Brain microvascular endothelial cell (primary cell): ENCODE measurements around the gene VAV2.

Source experiments
- DNase-seq: peaks from one replicate; pipeline ENCODE4 v3.0.0-alpha.2; 2020
- H3K27ac ChIP-seq: fragments of 250-450 bp; sonication (Bioruptor Pico); 2 replicates; pipeline ENCODE4 v1.5.1; 2020; ENCODE audit warnings: mild to moderate bottlenecking, moderate library complexity
- H3K27me3 ChIP-seq: fragments of 250-450 bp; sonication (Bioruptor Pico); replicated peaks from 2 replicates; pipeline ENCODE4 v1.5.1; 2020; ENCODE audit warnings: mild to moderate bottlenecking
- H3K36me3 ChIP-seq: fragments of 250-450 bp; sonication (Bioruptor Pico); replicated peaks from 2 replicates; pipeline ENCODE4 v1.5.1; 2020; ENCODE audit warnings: mild to moderate bottlenecking
- H3K4me3 ChIP-seq: 2 replicates; pipeline ENCODE4 v1.5.1; 2011; ENCODE audit warnings: low read depth, mild to moderate bottlenecking, control low read depth, low read length, moderate library complexity
- in situ Hi-C: cut with HindIII; loops from 2 replicates; pipeline ENCODE4 v1.10.0; 2017; ENCODE audit warnings: low sequenced_read_pairs, low pct_ligation_motif_present
- TF ChIP-seq, protein P1 (sequence below): IDR thresholded peaks from 2 replicates; pipeline ENCODE4 v1.5.1; 2011; ENCODE audit warnings: low read depth, mild to moderate bottlenecking, moderate library complexity, low read length, control low read depth, inconsistent platforms; ENCODE audit errors: missing control alignments

Gene VAV2

GRCh38 chr9:133791735-133792649 lies 200.1 kb downstream of the VAV2 start:
- TF ChIP-seq, protein P1, sequence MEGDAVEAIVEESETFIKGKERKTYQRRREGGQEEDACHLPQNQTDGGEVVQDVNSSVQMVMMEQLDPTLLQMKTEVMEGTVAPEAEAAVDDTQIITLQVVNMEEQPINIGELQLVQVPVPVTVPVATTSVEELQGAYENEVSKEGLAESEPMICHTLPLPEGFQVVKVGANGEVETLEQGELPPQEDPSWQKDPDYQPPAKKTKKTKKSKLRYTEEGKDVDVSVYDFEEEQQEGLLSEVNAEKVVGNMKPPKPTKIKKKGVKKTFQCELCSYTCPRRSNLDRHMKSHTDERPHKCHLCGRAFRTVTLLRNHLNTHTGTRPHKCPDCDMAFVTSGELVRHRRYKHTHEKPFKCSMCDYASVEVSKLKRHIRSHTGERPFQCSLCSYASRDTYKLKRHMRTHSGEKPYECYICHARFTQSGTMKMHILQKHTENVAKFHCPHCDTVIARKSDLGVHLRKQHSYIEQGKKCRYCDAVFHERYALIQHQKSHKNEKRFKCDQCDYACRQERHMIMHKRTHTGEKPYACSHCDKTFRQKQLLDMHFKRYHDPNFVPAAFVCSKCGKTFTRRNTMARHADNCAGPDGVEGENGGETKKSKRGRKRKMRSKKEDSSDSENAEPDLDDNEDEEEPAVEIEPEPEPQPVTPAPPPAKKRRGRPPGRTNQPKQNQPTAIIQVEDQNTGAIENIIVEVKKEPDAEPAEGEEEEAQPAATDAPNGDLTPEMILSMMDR: no peak
- H3K27me3 ChIP-seq: no peaks in the 10 kb centered on the region
- in situ Hi-C loops: no loop called here
- H3K27ac ChIP-seq: no peak overlapping the region
- no peak for DNase-seq
- H3K36me3 ChIP-seq: peaks cover 4% of the 10 kb centered on the region
- no peak overlapping the region for H3K4me3 ChIP-seq

GRCh38 chr9:133791069-133791468 lies 201.1 kb downstream of the VAV2 start:
- Histone ChIP-seq H3K36me3 (peaks cover 4% of the 10 kb centered on the region), H3K4me3 (no peak overlapping the region), H3K27ac (no peak overlapping the region), H3K27me3 (no peaks in the 10 kb centered on the region)
- in situ Hi-C loops: no loop called here
- no peak for DNase-seq
- TF ChIP-seq, protein P1: no peak

- no peak for DNase-seq
- no peak overlapping the region for H3K4me3 ChIP-seq
- TF ChIP-seq, protein P1: no peak
- H3K27ac ChIP-seq: no peak overlapping the region
- H3K36me3 ChIP-seq: peaks cover 3% of the 10 kb centered on the region
- H3K27me3 ChIP-seq: no peaks in the 10 kb centered on the region
- in situ Hi-C loops: loop anchor here (10.0 kb wide), 1 partner anchor 205 kb away; the partner anchor contains the start of gene VAV2
Observed at GRCh38 chr9:133789778-133790177, 202.3 kb downstream of the VAV2 start.

GRCh38 chr9:133788819-133789717 lies 203.1 kb downstream of the VAV2 start:
- Histone ChIP-seq H3K36me3 (no peaks in the 10 kb centered on the region), H3K4me3 (no peak overlapping the region), H3K27me3 (no peaks in the 10 kb centered on the region), H3K27ac (no peak overlapping the region)
- TF ChIP-seq, protein P1: no peak
- in situ Hi-C loops: loop anchor here (10.0 kb wide), 1 partner anchor 206 kb away; the partner anchor contains the start of gene VAV2
- DNase-seq: no peak

- no peak for DNase-seq
Observed at GRCh38 chr9:133788045-133788818, 203.9 kb downstream of the VAV2 start.

More at GRCh38 chr9:133788045-133788818, 203.9 kb downstream of the VAV2 start:
- H3K27me3 ChIP-seq: no peaks in the 10 kb centered on the region
- no peak overlapping the region for H3K4me3 ChIP-seq
- H3K36me3 ChIP-seq: peaks cover under 1% of the 10 kb centered on the region
- TF ChIP-seq, protein P1: no peak
- in situ Hi-C loops: loop anchor here (10.0 kb wide), 1 partner anchor 207 kb away; the partner anchor contains the start of gene VAV2
- H3K27ac ChIP-seq: no peak overlapping the region
